ENCODE data around the gene XRCC4. TPM values are rescaled to one million over a fixed set of nuclear protein-coding genes. Genes with fewer than 3 reads are reported as not detected.

Gene XRCC4
- total RNA-seq, 1 donor from 2014 or later = 12.1 TPM

DNA sequence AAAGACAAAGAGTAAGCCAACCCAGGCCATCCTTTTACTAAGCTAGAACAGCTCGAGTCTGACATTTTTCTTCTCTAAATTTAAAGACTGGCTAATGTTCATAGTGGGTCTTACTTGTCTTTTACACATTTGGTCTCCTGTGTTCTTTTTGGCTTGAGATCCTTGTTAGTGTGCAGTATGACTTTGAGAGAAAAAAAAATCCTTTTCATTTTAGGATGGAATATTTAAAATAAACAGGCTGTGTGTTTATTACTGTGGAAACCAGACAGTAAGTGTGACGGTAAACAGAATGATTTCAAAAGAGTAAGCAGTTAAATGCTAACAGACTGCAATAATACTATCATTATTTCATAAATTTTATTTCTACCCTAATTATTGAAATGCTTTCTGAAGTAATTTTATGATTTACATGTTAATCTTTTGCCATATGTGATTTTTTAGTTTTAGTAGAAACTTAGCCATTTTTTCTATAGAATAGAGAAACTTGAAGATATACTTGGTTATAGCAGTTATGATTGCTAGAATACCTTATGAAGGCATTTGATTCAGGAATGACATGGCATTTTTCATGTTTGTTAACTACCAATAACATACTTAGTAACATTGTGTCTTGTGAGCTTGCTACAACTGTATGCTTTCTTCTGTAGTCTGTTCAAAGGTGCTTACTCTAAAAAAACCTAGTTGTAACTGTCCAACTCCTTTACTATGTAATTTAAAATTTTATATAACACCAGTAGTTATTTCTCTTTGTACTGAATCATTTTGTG is 92.4 kb downstream of the XRCC4 start:
- H3K27me3 Mint-ChIP-seq (ENCODE audit: low read depth) = no peaks in the 10 kb centered on the region
- no peak for DNase-seq (ENCODE audit: low spot score in 2 of 2, unreplicated experiment in 2 of 2)
- peaks cover 4% of the 10 kb centered on the region for H3K9me3 Mint-ChIP-seq
- TF ChIP-seq, protein P1, sequence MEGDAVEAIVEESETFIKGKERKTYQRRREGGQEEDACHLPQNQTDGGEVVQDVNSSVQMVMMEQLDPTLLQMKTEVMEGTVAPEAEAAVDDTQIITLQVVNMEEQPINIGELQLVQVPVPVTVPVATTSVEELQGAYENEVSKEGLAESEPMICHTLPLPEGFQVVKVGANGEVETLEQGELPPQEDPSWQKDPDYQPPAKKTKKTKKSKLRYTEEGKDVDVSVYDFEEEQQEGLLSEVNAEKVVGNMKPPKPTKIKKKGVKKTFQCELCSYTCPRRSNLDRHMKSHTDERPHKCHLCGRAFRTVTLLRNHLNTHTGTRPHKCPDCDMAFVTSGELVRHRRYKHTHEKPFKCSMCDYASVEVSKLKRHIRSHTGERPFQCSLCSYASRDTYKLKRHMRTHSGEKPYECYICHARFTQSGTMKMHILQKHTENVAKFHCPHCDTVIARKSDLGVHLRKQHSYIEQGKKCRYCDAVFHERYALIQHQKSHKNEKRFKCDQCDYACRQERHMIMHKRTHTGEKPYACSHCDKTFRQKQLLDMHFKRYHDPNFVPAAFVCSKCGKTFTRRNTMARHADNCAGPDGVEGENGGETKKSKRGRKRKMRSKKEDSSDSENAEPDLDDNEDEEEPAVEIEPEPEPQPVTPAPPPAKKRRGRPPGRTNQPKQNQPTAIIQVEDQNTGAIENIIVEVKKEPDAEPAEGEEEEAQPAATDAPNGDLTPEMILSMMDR (IDR thresholded peaks at IDR 0.05; ENCODE audit: unreplicated experiment) = no peak
- peaks cover 2% of the 10 kb centered on the region for H3K36me3 Mint-ChIP-seq
- no peak overlapping the region for H3K4me3 Mint-ChIP-seq
- no peak overlapping the region for H3K27ac Mint-ChIP-seq
- peaks cover 6% of the 10 kb centered on the region for H3K4me1 Mint-ChIP-seq

DNA sequence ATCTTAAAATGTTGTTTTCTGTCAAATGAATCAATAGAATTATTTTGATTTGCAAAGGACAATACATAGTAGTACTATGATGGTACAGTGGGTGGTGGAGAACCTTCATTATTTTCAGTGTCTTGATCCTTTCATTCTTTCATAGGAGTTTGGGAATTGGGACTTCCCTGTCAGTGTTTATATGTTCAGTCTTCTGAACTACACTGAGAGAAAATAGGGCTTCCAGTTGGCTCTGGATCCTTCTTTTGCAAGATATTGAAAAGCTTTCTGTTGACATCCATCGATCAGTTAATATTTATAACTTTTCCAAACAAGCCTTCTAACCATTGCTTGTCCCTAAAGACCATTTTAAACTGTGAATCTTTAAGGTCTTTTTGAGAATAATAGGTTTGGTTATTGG is 94.7 kb downstream of the XRCC4 start:
- Mint-ChIP-seq H3K9me3 (peaks cover 4% of the 10 kb centered on the region), H3K27ac (no peak overlapping the region), H3K27me3 (ENCODE audit: low read depth) (no peaks in the 10 kb centered on the region), H3K4me1 (peaks cover 6% of the 10 kb centered on the region), H3K36me3 (no peaks in the 10 kb centered on the region), H3K4me3 (no peak overlapping the region)
- TF ChIP-seq, protein P1 (IDR thresholded peaks at IDR 0.05; ENCODE audit: unreplicated experiment) = no peak
- DNase-seq (ENCODE audit: low spot score in 2 of 2, unreplicated experiment in 2 of 2) = no peak

DNA sequence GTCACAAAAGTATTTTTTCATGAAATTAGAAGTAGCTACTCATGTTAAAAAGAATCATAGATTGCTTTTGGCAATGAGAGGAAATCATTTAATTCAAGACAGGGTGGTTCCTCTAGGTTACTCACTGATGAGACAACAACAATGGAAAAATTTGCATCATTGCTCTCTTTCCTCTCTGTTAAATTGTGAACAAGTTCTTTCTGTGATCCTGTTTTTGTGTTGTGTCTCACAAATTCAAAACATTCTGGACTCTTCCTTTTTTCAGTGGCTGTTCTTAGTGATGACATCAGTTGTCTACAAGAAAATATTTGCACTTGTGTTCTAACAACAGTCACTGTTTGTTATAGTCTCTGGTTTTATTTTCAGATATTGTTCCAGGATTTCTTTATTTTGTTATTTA is 95.3 kb downstream of the XRCC4 start:
- no peaks in the 10 kb centered on the region for H3K36me3 Mint-ChIP-seq
- H3K27me3 Mint-ChIP-seq (ENCODE audit: low read depth) = no peaks in the 10 kb centered on the region
- H3K4me1 Mint-ChIP-seq = peaks cover 6% of the 10 kb centered on the region
- DNase-seq (ENCODE audit: low spot score in 2 of 2, unreplicated experiment in 2 of 2) = no peak
- H3K4me3 Mint-ChIP-seq = no peak overlapping the region
- H3K9me3 Mint-ChIP-seq = no peaks in the 10 kb centered on the region
- TF ChIP-seq, protein P1 (IDR thresholded peaks at IDR 0.05; ENCODE audit: unreplicated experiment) = no peak
- no peak overlapping the region for H3K27ac Mint-ChIP-seq

DNA sequence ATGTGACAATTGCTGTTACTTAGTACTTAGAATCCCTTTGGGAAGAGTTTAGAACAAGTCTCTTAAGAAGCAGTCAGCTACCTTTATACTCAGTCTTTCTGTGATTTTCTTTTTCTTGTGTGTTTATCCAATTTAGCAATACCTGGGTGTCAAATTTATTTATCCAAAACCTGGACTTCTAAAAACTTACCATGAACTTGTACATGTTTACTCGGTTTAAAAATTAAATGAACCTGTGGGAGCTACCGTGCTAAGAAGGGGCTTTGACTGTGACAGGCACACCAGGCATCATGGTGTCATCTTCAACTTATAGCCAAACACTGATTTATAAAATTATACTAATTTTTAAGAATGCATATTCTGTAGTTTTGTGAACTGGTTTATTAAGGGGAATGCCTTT is 96.5 kb downstream of the XRCC4 start:
- no peak for DNase-seq (ENCODE audit: low spot score in 2 of 2, unreplicated experiment in 2 of 2)
- Mint-ChIP-seq H3K36me3 (no peaks in the 10 kb centered on the region), H3K4me1 (peaks cover 2% of the 10 kb centered on the region), H3K4me3 (no peak overlapping the region), H3K9me3 (no peaks in the 10 kb centered on the region), H3K27me3 (ENCODE audit: low read depth) (no peaks in the 10 kb centered on the region), H3K27ac (no peak overlapping the region)
- TF ChIP-seq, protein P1 (IDR thresholded peaks at IDR 0.05; ENCODE audit: unreplicated experiment) = no peak

DNA sequence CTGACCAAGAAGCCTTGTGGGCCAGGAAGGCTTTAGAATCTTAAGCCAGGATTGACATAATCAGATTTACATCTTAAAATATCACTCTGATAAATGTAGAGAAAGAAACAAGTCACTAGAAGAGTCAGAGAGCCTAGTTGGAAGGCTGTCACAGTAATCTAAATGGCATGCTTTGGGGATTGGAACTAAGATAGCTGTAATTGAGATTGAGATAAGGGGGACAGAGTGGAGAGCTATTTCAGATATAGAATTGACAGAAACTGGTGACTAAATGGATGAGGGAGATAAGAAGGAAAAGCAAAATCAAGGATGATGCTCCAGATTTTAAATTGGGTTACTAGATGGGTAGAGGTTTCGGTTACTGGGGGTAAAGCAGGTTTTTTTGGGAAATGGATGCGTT is 100.5 kb downstream of the XRCC4 start:
- Mint-ChIP-seq H3K27me3 (ENCODE audit: low read depth) (no peaks in the 10 kb centered on the region), H3K36me3 (no peaks in the 10 kb centered on the region), H3K27ac (no peak overlapping the region), H3K4me1 (peaks cover 9% of the 10 kb centered on the region), H3K9me3 (no peaks in the 10 kb centered on the region), H3K4me3 (no peak overlapping the region)
- TF ChIP-seq, protein P1 (IDR thresholded peaks at IDR 0.05; ENCODE audit: unreplicated experiment) = no peak
- DNase-seq (ENCODE audit: low spot score in 2 of 2, unreplicated experiment in 2 of 2) = no peak
